Activated CD8-positive, alpha-beta T cell treated with anti-CD3 and anti-CD28 coated beads for 36 hours (primary cell): ENCODE measurements around the gene FAM110A. TPM values are rescaled to one million over a fixed set of nuclear protein-coding genes. Genes with fewer than 3 reads are reported as not detected.

ENCODE experiments used
- ATAC-seq: fragments of 200-7000 bp; cut with Tn5 transposase; one replicate; pipeline ENCODE4 v1.10.0; 2021; ENCODE audit warnings: mild to moderate bottlenecking, moderate library complexity
- CTCF ChIA-PET: fragments of 350-600 bp; sonication (Branson Sonifier 250); formaldehyde crosslinking; loops from one replicate; lab custom pipeline; 2021; ENCODE audit warnings: antibody characterized with exemption; lab: Charles Lee
- POLR2A ChIA-PET: fragments of 350-600 bp; sonication (Branson Sonifier 250); formaldehyde crosslinking; loops from one replicate; lab custom pipeline; 2021; ENCODE audit warnings: antibody characterized with exemption; lab: Charles Lee
- DNase-seq: peaks from one replicate; pipeline ENCODE4 v3.0.0-alpha.2; 2020
- H3K27ac Mint-ChIP-seq: one replicate; pipeline ENCODE4 v1.8.0; 2021; ENCODE audit warnings: mild to moderate bottlenecking, mixed read lengths
- H3K27me3 Mint-ChIP-seq: one replicate; pipeline ENCODE4 v1.8.0; 2021; ENCODE audit warnings: mixed read lengths
- H3K36me3 Mint-ChIP-seq: one replicate; pipeline ENCODE4 v1.8.0; 2021; ENCODE audit warnings: low read depth, mixed read lengths
- H3K4me1 Mint-ChIP-seq: one replicate; pipeline ENCODE4 v1.8.0; 2021; ENCODE audit warnings: low read depth, mixed read lengths
- H3K4me3 Mint-ChIP-seq: one replicate; pipeline ENCODE4 v1.8.0; 2021; ENCODE audit warnings: mild to moderate bottlenecking, moderate library complexity, mixed read lengths
- H3K9me3 Mint-ChIP-seq: one replicate; pipeline ENCODE4 v1.8.0; 2021; ENCODE audit warnings: mixed read lengths
- CTCF ChIP-seq: fragments of 200-600 bp; IDR thresholded peaks from one replicate; pipeline ENCODE4 v1.8.0; 2022; ENCODE audit warnings: antibody characterized with exemption, mild to moderate bottlenecking
- intact Hi-C: fragments of 100-400 bp; cut with micrococcal nuclease; formaldehyde crosslinking; loops from one replicate; pipeline ENCODE4 v1.10.0; 2022
- total RNA-seq, 2 experiments: library from RNA; stranded (reverse); gene quantifications; one replicate each; pipeline ENCODE4 v1.2.3, GENCODE V29; 2021

Gene FAM110A
- total RNA-seq, 2 experiments from 2014 or later: 20.5 to 23.1 TPM

DNA sequence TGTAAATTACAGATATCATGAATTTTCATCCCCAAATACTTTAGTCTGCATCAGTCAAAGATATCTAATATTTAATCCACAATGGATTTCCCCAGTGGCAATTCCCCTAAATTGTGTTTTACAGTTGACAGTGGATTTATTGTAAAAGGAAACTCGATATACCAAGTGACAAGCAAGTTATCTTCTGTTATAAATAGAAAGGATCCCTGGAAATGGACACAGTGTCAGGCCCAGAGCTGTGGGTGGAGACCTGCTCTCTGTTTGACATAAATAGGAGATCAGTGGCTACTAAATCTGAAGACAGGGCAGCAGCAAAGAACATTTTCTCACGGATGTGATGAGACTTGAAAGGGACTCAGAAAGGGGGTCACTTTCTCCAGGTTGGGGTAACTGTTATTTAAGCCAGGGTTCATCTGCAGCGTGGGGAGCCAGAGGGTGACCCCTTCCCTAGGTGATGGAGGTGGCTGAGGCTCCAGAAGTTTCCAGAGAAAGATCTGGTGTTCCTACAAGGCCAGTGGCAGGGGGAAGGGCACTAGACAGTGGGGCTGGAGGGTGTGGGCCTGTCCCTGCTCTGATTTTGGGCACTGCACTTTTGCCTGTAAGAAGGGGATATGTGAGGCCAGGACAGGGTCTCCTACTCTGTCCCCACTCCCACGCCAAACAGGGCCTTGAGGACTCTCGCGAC is 12.3 kb upstream of the FAM110A start:
- Mint-ChIP-seq H3K4me1 (peaks cover 2% of the 10 kb centered on the region), H3K4me3 (no peak overlapping the region), H3K9me3 (no peaks in the 10 kb centered on the region), H3K27me3 (no peaks in the 10 kb centered on the region), H3K27ac (no peak overlapping the region), H3K36me3 (no peaks in the 10 kb centered on the region)
- no peak for ATAC-seq
- DNase-seq: no peak
- POLR2A ChIA-PET: no interaction called here
- CTCF ChIA-PET: interaction anchor here (9.8 kb wide), 1 partner anchor 137 kb away, joined by 266 read pairs; no protein-coding TSS in a partner anchor
- TF ChIP-seq CTCF: no peak
- intact Hi-C loops: no loop called here

DNA sequence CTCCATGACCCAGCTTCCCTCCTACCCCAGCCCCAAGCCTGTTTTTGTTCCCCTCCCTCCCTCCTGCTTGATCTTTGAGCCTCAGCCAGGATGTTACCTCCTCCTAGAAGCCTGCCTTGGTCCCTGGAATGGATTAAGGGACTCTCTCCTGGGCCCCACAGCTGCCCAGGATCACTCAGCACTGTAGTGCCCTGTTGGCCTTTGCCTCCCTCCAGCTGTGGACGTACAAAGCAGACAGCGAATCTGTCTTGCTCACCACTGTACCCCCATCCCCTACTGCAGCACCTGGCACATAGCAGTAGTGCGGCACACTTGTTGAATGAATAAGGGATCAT is 11.8 kb upstream of the FAM110A start:
- H3K36me3 Mint-ChIP-seq: no peaks in the 10 kb centered on the region
- H3K4me1 Mint-ChIP-seq: peaks cover 2% of the 10 kb centered on the region
- H3K27me3 Mint-ChIP-seq: no peaks in the 10 kb centered on the region
- intact Hi-C loops: no loop called here
- POLR2A ChIA-PET: no interaction called here
- H3K4me3 Mint-ChIP-seq: no peak overlapping the region
- CTCF ChIA-PET: interaction anchor here (9.8 kb wide), 1 partner anchor 137 kb away, joined by 266 read pairs; no protein-coding TSS in a partner anchor
- no peak for TF ChIP-seq CTCF
- no peaks in the 10 kb centered on the region for H3K9me3 Mint-ChIP-seq
- DNase-seq: no peak
- ATAC-seq: no peak
- H3K27ac Mint-ChIP-seq: no peak overlapping the region

DNA sequence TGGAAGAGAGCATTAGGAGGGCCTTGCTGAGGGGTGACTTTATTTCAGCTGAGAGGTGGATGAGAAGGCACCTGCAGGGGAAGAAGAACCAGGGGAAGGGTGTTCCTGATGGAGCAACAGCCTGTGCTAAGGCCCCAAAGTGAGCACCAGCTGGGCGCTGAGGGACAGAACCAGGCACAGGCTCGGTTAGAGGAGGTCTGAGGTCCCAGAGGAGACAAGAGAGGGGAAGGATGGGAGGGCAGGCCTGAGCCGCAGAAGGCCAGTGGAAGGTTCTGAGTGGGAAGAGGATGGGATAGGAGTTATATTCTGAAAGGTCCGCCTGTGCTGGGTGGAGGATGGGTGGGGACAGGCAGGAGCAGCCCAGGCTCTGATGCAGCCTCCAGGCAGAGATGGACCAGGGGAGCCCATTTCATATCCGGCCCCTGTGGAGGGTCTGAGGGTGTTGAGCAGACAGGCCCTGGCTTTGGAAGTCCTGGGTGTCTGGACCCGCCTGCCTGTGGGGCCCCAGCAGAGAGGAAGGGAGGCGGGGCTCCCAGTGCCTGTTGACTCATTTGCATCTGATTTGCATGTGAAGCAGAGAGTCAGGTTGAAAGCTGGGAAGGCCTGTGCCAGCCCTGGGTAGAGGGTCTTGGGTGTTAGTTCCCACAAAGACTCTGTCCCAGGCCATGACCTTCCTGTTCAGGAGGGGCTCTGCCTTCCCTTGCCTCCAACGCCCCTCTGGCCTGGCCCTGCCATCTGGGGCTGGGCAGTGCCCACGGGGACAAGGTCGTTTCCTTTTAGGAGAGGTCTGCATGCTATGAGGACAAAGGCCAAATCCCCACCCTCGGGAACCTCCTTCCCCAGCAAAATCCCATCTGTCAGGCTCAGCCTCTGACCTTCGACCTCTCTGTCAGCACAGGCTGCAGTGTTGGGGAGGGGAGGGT is 10.6 kb upstream of the FAM110A start:
- no peaks in the 10 kb centered on the region for H3K36me3 Mint-ChIP-seq
- ChIA-PET POLR2A (no interaction called here), CTCF (interaction anchor here (1.5 kb wide), 1 partner anchor 148 kb away, joined by 3 read pairs; no protein-coding TSS in a partner anchor)
- no peaks in the 10 kb centered on the region for H3K9me3 Mint-ChIP-seq
- ATAC-seq (no peak), DNase-seq (no peak)
- H3K4me1 Mint-ChIP-seq: peaks cover 2% of the 10 kb centered on the region
- intact Hi-C loops: no loop called here
- H3K27me3 Mint-ChIP-seq: no peaks in the 10 kb centered on the region
- no peak overlapping the region for H3K4me3 Mint-ChIP-seq
- H3K27ac Mint-ChIP-seq: no peak overlapping the region
- no peak for TF ChIP-seq CTCF

- intact Hi-C loops: no loop called here
- Mint-ChIP-seq H3K4me3 (no peak overlapping the region), H3K4me1 (peaks cover 2% of the 10 kb centered on the region), H3K9me3 (no peaks in the 10 kb centered on the region), H3K27ac (no peak overlapping the region), H3K27me3 (no peaks in the 10 kb centered on the region), H3K36me3 (no peaks in the 10 kb centered on the region)
- POLR2A ChIA-PET: no interaction called here
- DNase-seq (no peak), ATAC-seq (no peak)
- CTCF ChIA-PET: interaction anchor here (1.5 kb wide), 1 partner anchor 148 kb away, joined by 3 read pairs; no protein-coding TSS in a partner anchor
- TF ChIP-seq CTCF: no peak
Measured at GRCh38 chr20:823574-823902, 10.0 kb upstream of the FAM110A start.

DNA sequence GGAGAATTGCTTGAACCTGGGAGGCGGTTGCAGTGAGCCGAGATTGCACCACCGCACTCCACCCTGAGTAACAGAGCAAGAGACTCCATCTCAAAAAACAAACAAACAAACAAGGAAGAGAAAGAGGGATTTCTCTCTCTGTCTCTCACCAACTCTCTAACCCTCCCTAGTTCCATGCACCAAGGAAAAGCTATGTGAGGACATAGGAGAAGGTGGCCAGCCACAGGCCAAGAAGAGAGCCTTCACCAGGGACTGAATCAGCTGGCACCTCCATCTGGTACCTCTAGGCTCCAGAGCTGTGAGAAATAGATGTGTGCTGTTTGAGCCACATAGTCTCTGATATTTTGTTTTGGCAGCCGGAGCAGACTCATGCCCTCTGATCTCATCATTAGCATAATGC is 9.0 kb upstream of the FAM110A start:
- H3K27me3 Mint-ChIP-seq: no peaks in the 10 kb centered on the region
- H3K9me3 Mint-ChIP-seq: no peaks in the 10 kb centered on the region
- ATAC-seq (no peak), DNase-seq (no peak)
- no peak overlapping the region for H3K4me3 Mint-ChIP-seq
- POLR2A ChIA-PET: interaction anchor here (0.6 kb wide), 1 partner anchor 9 kb away, joined by 3 read pairs; the partner anchor contains the start of gene FAM110A
- TF ChIP-seq CTCF: no peak
- CTCF ChIA-PET: interaction anchor here (1.5 kb wide), 1 partner anchor 147 kb away, joined by 3 read pairs; no protein-coding TSS in a partner anchor
- intact Hi-C loops: no loop called here
- H3K36me3 Mint-ChIP-seq: no peaks in the 10 kb centered on the region
- no peak overlapping the region for H3K27ac Mint-ChIP-seq
- H3K4me1 Mint-ChIP-seq: peaks cover 2% of the 10 kb centered on the region
